Kidney (tissue), 14 donors: Measurements from ENCODE around the gene ADM2. TPM values are rescaled to one million over a fixed set of nuclear protein-coding genes. Genes with fewer than 3 reads are reported as not detected.

Experiments
- DNase-seq, 5 donors: peaks; one replicate each; pipeline ENCODE4 v3.0.0-alpha.2; 2013 to 2020
- FAIRE-seq: peaks from 2 replicates; lab custom pipeline; 2012; peaks lifted over from hg19 to GRCh38; lab: Jason Lieb, UNC
- H3K27ac ChIP-seq, 2 donors: one replicate each; pipeline ENCODE4 v1.7.0; 2013; ENCODE audit warnings: low read depth in 2 of 2, low read length in 2 of 2, inconsistent platforms in 1 of 2
- H3K27me3 ChIP-seq: one replicate; pipeline ENCODE4 v1.7.1; 2013; ENCODE audit warnings: low read length, inconsistent platforms; ENCODE audit not compliant: control insufficient read depth, insufficient read depth
- H3K36me3 ChIP-seq, 3 donors: one replicate each; pipeline versions ENCODE4 v1.7.0 to v1.7.1; 2013; ENCODE audit warnings: low read length in 3 of 3, control low read depth in 1 of 3, inconsistent platforms in 1 of 3; ENCODE audit not compliant: insufficient read depth in 3 of 3, control insufficient read depth in 2 of 3
- H3K4me1 ChIP-seq, 3 donors: one replicate each; pipeline versions ENCODE4 v1.7.0 to v1.7.1; 2013; ENCODE audit warnings: low read length in 3 of 3, inconsistent platforms in 1 of 3, low read depth in 1 of 3; ENCODE audit not compliant: control insufficient read depth in 2 of 3, insufficient read depth in 2 of 3
- H3K4me3 ChIP-seq, 3 donors: one replicate each; pipeline versions ENCODE4 v1.7.0 to v1.8.1; 2013; ENCODE audit warnings: low read length in 3 of 3, control low read depth in 1 of 3, inconsistent platforms in 1 of 3
- H3K9ac ChIP-seq, 3 donors: one replicate each; pipeline versions ENCODE4 v1.7.0 to v1.7.1; 2013; ENCODE audit warnings: low read length in 3 of 3, control low read depth in 1 of 3, inconsistent platforms in 1 of 3
- H3K9me3 ChIP-seq, 3 donors: one replicate each; pipeline versions ENCODE4 v1.7.0 to v1.7.1; 2013; ENCODE audit warnings: low read length in 3 of 3, control low read depth in 1 of 3, inconsistent platforms in 1 of 3; ENCODE audit not compliant: control insufficient read depth in 2 of 3, insufficient read depth in 1 of 3
- intact Hi-C: fragments of 100-400 bp; cut with DNase I; formaldehyde crosslinking; loops from one replicate; pipeline ENCODE4 v1.11.1; 2022
- polyA plus RNA-seq: library from polyadenylated mRNA; stranded (reverse); fragments of 350-450 nt; fragmentation: Illumina TruSeq; extraction: RNeasy Lipid Tissue Mini Kit (QIAGEN cat#74804); gene quantifications from one replicate; pipeline ENCODE4 v1.2.3, GENCODE V29; 2014; ENCODE audit warnings: low read depth, low replicate concordance; ENCODE audit not compliant: insufficient read depth
- total RNA-seq: library from RNA; stranded (reverse); fragmentation: NEBNext Ultra II Directional; extraction: Animal tissue kit (Norgen Biotek cat#: 25700); gene quantifications from one replicate; pipeline ENCODE4 v1.2.1, GENCODE V29; 2021
- TF ChIP-seq, protein P1 (sequence below): IDR thresholded peaks from 3 replicates; pipeline ENCODE4 v1.5.1; 2012; ENCODE audit warnings: mild to moderate bottlenecking, moderate library complexity, borderline replicate concordance; ENCODE audit not compliant: insufficient read depth; ENCODE audit errors: extremely low read depth
- donor health status: control.
- donor health status: control.
- donor health status: control.
- donor health status: control.
- donor health status: control.
- donor health status: DM: yes; HTN: yes; CAD: no.
- donor health status: Normal renal cell carcinoma (clear cell type).

The ADM2 gene
- total and polyA plus RNA-seq, 2 donors from 2014 or later = 8.0 to 10.6 TPM

DNA sequence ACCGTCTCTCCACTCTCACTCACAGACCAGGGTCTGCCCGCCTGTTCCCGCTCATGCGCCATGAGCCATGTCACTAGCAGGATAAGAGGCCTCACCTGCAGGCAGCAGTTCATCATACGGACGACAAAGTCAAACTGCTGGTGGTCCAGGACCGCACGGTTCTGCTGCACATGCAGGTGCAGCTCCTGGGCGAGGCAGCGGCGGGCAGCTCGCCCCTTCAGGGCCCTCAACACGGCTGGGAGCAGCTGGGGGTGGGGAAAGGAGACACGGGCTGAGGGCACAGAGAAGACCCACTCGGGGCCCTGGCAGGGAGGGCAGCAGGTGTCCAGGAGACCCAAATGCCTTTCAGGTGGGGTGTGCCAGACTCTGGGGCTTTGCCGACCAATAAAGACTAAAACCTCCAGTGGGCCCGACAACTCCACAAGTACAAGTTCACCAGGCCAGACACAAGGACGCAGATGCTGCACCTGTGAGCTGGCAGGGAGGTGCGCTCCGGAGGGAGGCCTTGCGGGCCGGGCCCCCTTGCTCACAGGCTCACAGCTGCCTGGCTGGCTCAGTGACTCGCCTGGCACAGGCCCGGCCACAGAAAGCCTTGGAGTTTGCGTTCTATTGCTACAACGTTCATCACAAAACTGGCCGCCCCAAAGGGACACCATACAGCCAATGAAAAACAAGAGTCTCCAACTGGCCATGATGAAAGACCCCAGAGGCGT lies 18.0 kb upstream of the ADM2 start:
- peaks cover 0 to 64% (median 27%) of the 10 kb centered on the region in 3 donors for H3K36me3 ChIP-seq
- no peaks in the 10 kb centered on the region for H3K27me3 ChIP-seq
- intact Hi-C loops = no loop called here
- H3K4me1 ChIP-seq = no peaks in the 10 kb centered on the region
- no peak for FAIRE-seq
- no peaks in the 10 kb centered on the region for H3K9me3 ChIP-seq
- no peak for DNase-seq
- no peak overlapping the region for H3K27ac ChIP-seq
- no peak overlapping the region for H3K9ac ChIP-seq
- TF ChIP-seq, protein P1, sequence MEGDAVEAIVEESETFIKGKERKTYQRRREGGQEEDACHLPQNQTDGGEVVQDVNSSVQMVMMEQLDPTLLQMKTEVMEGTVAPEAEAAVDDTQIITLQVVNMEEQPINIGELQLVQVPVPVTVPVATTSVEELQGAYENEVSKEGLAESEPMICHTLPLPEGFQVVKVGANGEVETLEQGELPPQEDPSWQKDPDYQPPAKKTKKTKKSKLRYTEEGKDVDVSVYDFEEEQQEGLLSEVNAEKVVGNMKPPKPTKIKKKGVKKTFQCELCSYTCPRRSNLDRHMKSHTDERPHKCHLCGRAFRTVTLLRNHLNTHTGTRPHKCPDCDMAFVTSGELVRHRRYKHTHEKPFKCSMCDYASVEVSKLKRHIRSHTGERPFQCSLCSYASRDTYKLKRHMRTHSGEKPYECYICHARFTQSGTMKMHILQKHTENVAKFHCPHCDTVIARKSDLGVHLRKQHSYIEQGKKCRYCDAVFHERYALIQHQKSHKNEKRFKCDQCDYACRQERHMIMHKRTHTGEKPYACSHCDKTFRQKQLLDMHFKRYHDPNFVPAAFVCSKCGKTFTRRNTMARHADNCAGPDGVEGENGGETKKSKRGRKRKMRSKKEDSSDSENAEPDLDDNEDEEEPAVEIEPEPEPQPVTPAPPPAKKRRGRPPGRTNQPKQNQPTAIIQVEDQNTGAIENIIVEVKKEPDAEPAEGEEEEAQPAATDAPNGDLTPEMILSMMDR = no peak
- no peak overlapping the region for H3K4me3 ChIP-seq

DNA sequence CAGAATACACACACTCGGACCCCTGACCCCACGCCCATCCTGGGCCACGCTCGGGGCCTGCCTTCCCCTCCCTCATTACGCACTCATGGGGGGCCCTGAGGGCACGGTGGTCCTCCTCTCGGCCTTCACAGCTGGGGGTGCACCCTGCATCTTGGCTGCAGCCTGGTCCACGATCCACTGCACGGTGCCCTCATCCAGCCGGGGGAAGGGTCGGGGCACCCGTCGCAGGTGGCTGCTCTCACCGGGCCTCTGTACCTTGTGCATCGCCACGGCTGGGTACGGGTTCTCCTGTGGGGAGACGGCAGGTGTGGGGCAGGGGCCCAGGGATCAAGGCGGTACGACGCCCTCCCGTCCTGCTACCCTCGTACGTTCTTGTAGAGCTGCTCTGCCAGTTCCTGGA lies 16.9 kb upstream of the ADM2 start:
- Histone ChIP-seq H3K36me3 (peaks cover 0 to 57% (median 25%) of the 10 kb centered on the region in 3 donors), H3K27me3 (no peaks in the 10 kb centered on the region), H3K9me3 (no peaks in the 10 kb centered on the region), H3K27ac (no peak overlapping the region), H3K4me1 (no peaks in the 10 kb centered on the region), H3K4me3 (no peak overlapping the region), H3K9ac (no peak overlapping the region)
- no peak for DNase-seq
- TF ChIP-seq, protein P1 = no peak
- intact Hi-C loops = no loop called here
- FAIRE-seq = no peak

DNA sequence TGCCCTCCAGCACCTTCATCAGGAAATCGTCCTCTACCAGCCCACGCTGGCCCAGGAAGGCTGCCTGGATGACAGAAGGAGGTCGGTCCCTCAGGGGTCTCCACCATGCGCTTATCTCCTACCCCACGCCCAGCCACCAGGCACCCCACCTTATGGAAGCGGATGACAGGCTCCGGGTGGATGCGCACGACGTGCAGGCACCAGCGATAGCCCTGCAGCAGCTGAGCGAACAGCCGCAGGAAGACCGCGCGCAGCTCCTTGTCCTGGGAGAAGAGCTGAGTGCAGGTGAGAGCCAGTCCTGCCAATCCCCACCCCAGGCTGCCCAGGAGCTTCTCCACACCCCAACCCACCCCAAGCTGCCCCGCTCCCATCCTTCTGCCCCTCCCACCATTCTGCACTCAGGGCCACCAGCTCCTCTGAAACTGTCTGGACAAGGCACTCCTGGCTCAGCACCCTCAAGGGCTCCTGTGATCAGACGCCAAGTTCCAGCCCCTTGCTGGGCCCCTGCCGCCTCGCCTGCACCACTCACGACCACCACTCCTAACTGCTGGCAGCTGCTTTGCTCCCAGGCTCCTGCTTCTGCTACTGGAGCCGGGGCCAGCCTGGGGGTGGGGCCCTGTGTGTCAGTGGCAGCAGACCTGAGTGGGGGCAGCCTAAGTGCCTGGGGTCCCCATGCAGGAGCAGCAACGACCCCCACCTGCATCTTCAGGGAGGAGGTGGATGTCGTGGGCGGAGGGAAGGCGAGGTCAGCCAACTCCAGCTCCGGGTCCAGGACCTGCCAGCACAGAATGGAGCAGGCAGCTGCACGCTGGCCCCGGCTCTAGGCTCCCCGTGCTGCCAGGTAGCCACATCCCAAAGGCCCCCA lies 16.0 kb upstream of the ADM2 start:
- no peak for DNase-seq
- intact Hi-C loops = no loop called here
- H3K9me3 ChIP-seq = no peaks in the 10 kb centered on the region
- TF ChIP-seq, protein P1 = no peak
- no peak for FAIRE-seq
- no peak overlapping the region for H3K4me3 ChIP-seq
- H3K9ac ChIP-seq = no peak overlapping the region
- peaks cover 0 to 2% (median 0%) of the 10 kb centered on the region in 3 donors for H3K4me1 ChIP-seq
- no peak overlapping the region for H3K27ac ChIP-seq
- H3K27me3 ChIP-seq = no peaks in the 10 kb centered on the region
- H3K36me3 ChIP-seq = peaks cover 0 to 49% (median 25%) of the 10 kb centered on the region in 3 donors
